Mucosa of rectum (tissue), 2 donors: ENCODE results near the gene THSD4.
A peak's percentile ranks its signal among the peaks of the same experiment; 100 is the strongest.

Experiments used
- H3K27ac ChIP-seq, 2 donors: one replicate each; pipeline ENCODE4 v1.7.0; 2013; ENCODE audit warnings: inconsistent platforms in 2 of 2, low read depth in 2 of 2, low read length in 2 of 2
- H3K27me3 ChIP-seq, 2 donors: one replicate each; pipeline ENCODE4 v1.7.0; 2013; ENCODE audit warnings: low read length in 2 of 2; ENCODE audit not compliant: control insufficient read depth in 2 of 2, insufficient read depth in 2 of 2
- H3K36me3 ChIP-seq, 2 donors: one replicate each; pipeline ENCODE4 v1.7.0; 2013; ENCODE audit warnings: low read length in 2 of 2; ENCODE audit not compliant: control insufficient read depth in 2 of 2, insufficient read depth in 2 of 2
- H3K4me1 ChIP-seq, 2 donors: one replicate each; pipeline ENCODE4 v1.7.0; 2013; ENCODE audit warnings: low read length in 2 of 2, mild to moderate bottlenecking in 1 of 2; ENCODE audit not compliant: control insufficient read depth in 2 of 2, insufficient read depth in 2 of 2
- H3K4me3 ChIP-seq, 2 donors: one replicate each; pipeline ENCODE4 v1.7.0; 2013; ENCODE audit warnings: low read length in 2 of 2
- H3K9ac ChIP-seq, 2 donors: one replicate each; pipeline ENCODE4 v1.7.0; 2013; ENCODE audit warnings: low read length in 2 of 2, low read depth in 1 of 2, mild to moderate bottlenecking in 1 of 2
- H3K9me3 ChIP-seq, 2 donors: one replicate each; pipeline ENCODE4 v1.7.0; 2013; ENCODE audit warnings: low read length in 2 of 2; ENCODE audit not compliant: control insufficient read depth in 2 of 2
- donor health status: healthy.
- donor health status: Normal muscosa, but diverticular disease.

The THSD4 gene

DNA sequence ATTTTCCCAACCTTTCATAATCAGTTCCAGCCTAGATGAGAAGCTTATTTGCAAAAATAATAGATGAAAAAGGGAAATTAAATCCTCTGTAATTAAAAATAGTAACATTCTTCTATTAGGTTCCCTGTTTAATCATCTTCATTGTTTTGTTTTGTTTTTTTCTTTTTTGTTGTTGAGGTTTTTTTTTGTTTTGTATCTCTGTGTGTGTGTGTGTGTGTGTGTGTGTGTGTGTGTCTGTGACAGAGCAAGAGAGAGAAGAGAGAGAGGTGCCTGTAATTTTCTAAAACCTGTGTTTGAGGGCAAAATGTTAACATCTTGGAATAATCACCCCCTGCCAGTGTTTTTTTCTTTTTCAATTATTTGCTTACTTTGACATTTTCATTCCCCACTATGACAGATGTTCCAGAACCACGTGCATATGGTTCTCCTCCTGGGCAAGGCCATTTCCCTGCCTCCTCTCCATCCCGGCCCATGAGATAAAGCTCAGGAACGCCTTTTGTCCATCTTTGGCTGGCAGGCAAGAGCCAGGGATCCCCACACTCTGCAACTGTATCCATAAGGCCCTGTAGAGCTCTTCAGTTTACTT lies 573.3 kb downstream of the THSD4 start:
- Histone ChIP-seq H3K9ac (no peak overlapping the region), H3K4me3 (no peak overlapping the region), H3K9me3 (no peaks in the 10 kb centered on the region), H3K27ac (no peak overlapping the region), H3K36me3 (no peaks in the 10 kb centered on the region), H3K27me3 (no peaks in the 10 kb centered on the region), H3K4me1 (peaks cover 0 to 9% of the 10 kb centered on the region in 2 donors)

DNA sequence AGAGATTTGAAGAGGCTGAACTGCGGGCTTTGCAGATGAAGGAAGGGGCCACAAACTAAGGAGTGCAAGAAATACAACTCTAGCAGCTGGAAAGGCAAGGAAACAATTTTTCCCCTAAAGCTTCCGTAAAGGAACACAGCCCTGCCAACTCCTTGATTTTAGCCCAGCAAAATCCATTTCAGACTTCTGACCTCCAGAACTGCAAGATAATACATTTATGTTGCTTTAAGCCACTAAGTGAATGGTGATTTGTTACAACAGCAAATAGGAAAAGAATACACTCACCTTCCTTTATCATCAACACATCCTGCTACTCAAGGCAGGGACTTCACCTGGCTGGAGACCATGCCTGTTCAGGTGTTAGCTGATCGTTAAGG lies 575.8 kb downstream of the THSD4 start:
- Histone ChIP-seq H3K4me1 (peaks cover 0 to 9% of the 10 kb centered on the region in 2 donors), H3K36me3 (no peaks in the 10 kb centered on the region), H3K27me3 (no peaks in the 10 kb centered on the region), H3K4me3 (no peak overlapping the region), H3K9ac (no peak overlapping the region), H3K27ac (peak overlapping the region in 1 of 2 donors; percentile 46), H3K9me3 (no peaks in the 10 kb centered on the region)

DNA sequence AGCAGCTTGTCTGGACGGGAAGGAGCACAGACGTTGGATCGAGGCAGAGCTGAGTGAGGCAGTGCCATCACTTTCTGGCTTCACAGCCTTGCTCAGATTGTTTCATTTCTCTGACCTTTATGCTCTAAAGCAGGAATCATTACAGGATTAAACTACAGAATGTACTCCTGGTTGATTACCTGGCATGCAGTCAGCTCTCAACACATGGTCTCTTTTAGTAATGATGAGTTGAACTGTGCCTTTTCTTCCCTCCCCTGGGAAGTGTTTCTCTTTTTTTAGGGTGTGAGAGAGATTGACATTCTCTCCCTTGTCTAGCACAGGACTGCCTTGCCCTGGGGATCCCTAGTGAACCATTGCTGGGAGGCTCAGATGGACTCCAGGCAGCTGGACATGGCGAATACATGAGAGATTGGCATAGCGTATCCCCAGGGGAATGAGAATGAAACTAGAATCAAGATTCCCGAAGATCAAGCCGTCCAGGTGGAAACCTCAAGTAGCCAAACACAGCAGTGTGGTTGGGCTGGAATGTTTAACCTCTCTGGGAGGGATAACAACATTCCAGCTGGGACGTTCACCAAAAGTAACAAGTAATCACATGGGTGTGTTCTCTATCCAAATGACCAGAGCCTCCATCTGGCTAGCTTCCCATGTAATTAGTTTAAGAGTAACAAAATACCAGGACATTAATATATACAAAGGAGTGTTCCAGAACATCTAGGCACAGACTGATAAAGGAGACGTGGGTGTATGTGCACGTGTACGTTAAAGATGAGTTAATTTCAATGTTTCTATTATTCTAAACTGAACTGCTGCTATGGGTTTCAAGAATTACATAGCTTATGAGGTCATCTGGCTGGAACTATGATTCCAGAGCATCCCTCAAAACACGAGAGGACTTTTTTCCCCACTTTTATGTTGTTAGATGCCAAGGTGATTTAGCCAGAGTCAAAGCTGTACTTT lies 576.5 kb downstream of the THSD4 start:
- Histone ChIP-seq H3K27ac (peak overlapping the region; percentile 10 to 46), H3K4me1 (peaks cover 0 to 9% of the 10 kb centered on the region in 2 donors), H3K9me3 (no peaks in the 10 kb centered on the region), H3K4me3 (no peak overlapping the region), H3K27me3 (no peaks in the 10 kb centered on the region), H3K9ac (no peak overlapping the region), H3K36me3 (no peaks in the 10 kb centered on the region)

DNA sequence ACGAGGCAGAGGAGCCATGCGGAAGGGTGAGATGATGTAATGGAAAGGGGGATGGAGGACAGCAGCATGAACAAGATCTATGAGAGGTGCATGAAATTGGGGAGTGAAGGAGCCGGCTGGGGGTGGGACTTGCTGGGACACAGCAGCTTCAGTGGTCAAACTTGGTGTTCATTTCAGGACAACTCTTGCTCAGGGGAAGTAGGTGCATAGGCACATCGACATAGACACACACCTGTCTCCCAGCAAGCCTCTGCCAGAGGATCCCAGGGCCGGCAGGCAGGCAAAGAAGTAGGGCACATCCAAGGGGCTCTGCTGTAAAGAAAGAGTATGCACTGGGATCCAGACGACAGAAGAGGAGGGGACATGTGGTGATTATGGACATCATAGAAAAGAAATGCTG lies 582.0 kb downstream of the THSD4 start:
- H3K4me1 ChIP-seq, result peaks cover 0 to 3% of the 10 kb centered on the region in 2 donors
- H3K27ac ChIP-seq, result no peak overlapping the region
- no peak overlapping the region for H3K4me3 ChIP-seq
- H3K9ac ChIP-seq, result no peak overlapping the region
- H3K27me3 ChIP-seq, result no peaks in the 10 kb centered on the region
- H3K9me3 ChIP-seq, result no peaks in the 10 kb centered on the region
- no peaks in the 10 kb centered on the region for H3K36me3 ChIP-seq

DNA sequence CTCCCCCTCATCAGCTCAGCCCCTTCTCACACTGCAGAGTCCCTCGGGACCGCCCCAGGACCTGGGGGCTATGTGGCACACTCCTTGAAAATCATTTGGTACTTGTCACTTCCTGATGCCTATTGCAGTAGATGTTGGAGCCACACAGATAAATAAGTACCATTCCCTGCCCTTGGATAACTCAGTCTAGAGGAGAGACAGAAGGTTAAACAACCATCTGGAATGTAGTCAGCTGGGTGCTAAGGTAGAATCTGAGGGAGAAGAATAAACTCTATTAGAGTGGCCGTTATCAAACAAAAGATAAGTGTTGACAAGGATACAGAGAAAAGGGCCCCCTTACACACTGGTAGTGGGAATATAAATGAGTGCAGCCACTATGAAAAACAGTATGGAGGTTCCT lies 582.8 kb downstream of the THSD4 start:
- H3K9ac ChIP-seq, result no peak overlapping the region
- H3K4me3 ChIP-seq, result no peak overlapping the region
- no peak overlapping the region for H3K27ac ChIP-seq
- H3K9me3 ChIP-seq, result no peaks in the 10 kb centered on the region
- H3K36me3 ChIP-seq, result no peaks in the 10 kb centered on the region
- H3K27me3 ChIP-seq, result no peaks in the 10 kb centered on the region
- peaks cover 0 to 3% of the 10 kb centered on the region in 2 donors for H3K4me1 ChIP-seq

DNA sequence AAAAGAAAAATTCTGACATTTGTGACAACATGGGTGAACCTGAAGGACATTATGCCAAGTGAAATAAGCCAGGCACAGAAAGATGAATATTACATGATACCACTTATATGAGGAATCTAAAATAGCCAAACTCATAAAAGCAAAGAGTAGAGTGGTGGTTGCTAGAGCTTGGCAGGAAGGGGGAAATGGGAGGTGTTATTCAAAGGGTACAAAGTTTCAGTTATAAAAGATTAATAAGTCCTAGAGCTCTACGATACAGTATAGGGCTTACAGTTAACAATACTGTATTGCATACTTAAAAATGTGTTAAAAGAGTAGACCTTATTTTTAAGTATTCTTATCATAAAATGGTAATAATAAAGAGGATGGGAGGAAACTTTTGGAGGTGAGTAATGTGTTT lies 583.5 kb downstream of the THSD4 start:
- Histone ChIP-seq H3K27me3 (no peaks in the 10 kb centered on the region), H3K9me3 (no peaks in the 10 kb centered on the region), H3K27ac (no peak overlapping the region), H3K4me1 (peaks cover 0 to 3% of the 10 kb centered on the region in 2 donors), H3K4me3 (no peak overlapping the region), H3K36me3 (no peaks in the 10 kb centered on the region), H3K9ac (no peak overlapping the region)

DNA sequence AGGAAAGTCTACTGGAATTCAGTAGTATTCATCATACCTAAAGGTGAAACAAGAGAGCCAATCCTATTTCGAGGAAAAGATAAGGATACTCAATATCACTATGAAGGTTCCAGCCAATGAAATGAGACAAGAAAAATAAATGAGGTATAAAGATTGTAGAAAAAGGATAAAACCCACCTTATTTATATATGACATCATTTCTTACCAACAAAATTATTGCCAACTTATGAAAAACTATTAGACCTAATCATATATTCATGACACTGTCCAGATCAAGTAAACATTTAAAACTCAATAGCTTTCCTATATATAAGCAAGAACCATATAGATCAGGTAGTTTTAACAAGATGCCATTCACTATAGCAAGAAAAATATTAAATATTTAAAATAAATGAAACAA lies 584.7 kb downstream of the THSD4 start:
- no peak overlapping the region for H3K27ac ChIP-seq
- no peak overlapping the region for H3K9ac ChIP-seq
- peaks cover 0 to 3% of the 10 kb centered on the region in 2 donors for H3K4me1 ChIP-seq
- H3K27me3 ChIP-seq, result no peaks in the 10 kb centered on the region
- H3K4me3 ChIP-seq, result no peak overlapping the region
- H3K36me3 ChIP-seq, result no peaks in the 10 kb centered on the region
- no peaks in the 10 kb centered on the region for H3K9me3 ChIP-seq

DNA sequence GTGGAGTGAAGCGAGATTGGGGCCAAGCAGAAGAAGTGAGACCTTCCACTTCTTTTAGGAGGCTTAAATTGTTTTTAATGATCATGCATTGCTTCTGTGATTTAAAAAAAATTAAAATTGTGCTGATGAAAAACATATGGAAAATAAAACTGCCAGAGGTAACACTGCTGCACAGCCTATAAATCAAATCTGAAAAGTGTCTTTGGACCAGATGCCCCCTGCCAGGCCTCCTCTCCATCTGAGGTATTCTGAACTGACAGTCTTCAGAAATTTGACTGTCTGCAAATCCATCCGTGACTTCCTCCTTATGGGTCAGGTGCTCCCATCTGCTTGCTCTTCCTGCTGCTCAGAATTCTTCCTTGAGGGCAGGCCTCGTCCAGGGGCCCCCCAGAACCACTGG lies 586.5 kb downstream of the THSD4 start:
- Histone ChIP-seq H3K4me3 (no peak overlapping the region), H3K27ac (no peak overlapping the region), H3K9ac (no peak overlapping the region), H3K4me1 (peaks cover 0 to 3% of the 10 kb centered on the region in 2 donors), H3K36me3 (no peaks in the 10 kb centered on the region), H3K27me3 (no peaks in the 10 kb centered on the region), H3K9me3 (no peaks in the 10 kb centered on the region)

DNA sequence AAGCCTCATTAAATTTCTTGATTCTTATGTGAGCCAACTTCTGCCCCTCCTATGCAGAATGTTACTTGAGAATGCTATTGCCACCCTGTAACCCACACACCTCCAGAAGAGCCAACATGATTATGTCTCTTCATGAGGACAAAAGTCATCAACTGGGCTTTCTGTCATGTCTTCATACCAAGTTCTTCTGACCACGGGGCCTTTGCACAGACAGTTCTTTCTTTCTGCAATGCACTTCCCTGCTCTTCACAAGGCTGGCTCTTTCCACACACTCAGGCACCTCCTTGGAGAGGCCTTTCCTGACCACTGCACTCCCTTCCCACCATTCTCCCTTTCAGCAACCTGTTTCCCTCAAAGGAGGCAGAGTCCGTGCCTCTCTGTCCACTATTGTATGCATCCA lies 587.2 kb downstream of the THSD4 start:
- no peak overlapping the region for H3K27ac ChIP-seq
- H3K27me3 ChIP-seq, result no peaks in the 10 kb centered on the region
- H3K4me1 ChIP-seq, result peaks cover 0 to 3% of the 10 kb centered on the region in 2 donors
- no peaks in the 10 kb centered on the region for H3K9me3 ChIP-seq
- H3K9ac ChIP-seq, result no peak overlapping the region
- H3K36me3 ChIP-seq, result no peaks in the 10 kb centered on the region
- H3K4me3 ChIP-seq, result no peak overlapping the region

DNA sequence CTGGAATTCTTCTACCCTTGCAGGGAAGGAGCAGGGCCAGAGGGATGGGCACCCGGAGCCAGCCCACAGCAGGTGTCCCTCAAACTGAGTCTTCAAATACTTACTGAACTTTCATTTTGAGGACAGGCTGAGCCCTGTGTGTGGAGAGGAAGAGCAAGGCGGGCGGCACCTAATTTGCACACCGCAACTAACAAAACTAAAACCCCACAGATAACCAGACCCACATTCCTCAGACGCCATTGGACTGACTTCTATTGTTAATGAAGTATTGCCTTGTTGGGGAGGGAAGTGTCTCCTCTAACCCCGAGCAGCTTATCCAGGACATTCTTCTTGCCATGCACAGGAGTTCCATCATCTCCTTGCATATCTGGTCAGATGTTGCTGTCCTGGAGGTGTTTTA lies 589.9 kb downstream of the THSD4 start:
- H3K9me3 ChIP-seq, result no peaks in the 10 kb centered on the region
- H3K9ac ChIP-seq, result no peak overlapping the region
- no peak overlapping the region for H3K27ac ChIP-seq
- no peaks in the 10 kb centered on the region for H3K27me3 ChIP-seq
- H3K36me3 ChIP-seq, result no peaks in the 10 kb centered on the region
- peaks cover 0 to 19% of the 10 kb centered on the region in 2 donors for H3K4me1 ChIP-seq
- H3K4me3 ChIP-seq, result no peak overlapping the region
